IMR-90 (cell line): ENCODE data around the gene SURF4. TPM values are rescaled to one million over a fixed set of nuclear protein-coding genes. Genes with fewer than 3 reads are reported as not detected.
A peak's percentile ranks its signal among the peaks of the same experiment; 100 is the strongest.

Experiments used
- ATAC-seq: fragments of 200-7000 bp; cut with Tn5 transposase; 2 replicates; pipeline ENCODE4 v1.9.1; 2020; ENCODE audit warnings: low read depth, mild to moderate bottlenecking, moderate library complexity
- BruUV-seq: library from RNA; stranded (reverse); fragments of 400-500 nt; replicated peaks from 2 replicates; lab custom pipeline; 2021; lab: Mats Ljungman, UMichigan
- CTCF ChIA-PET: fragments of 300-600 bp; formaldehyde crosslinking; extraction: SDS; loops from one replicate; lab custom pipeline; 2021; ENCODE audit warnings: antibody characterized with exemption; lab: Yijun Ruan, JAX
- POLR2A ChIA-PET: fragments of 300-600 bp; sonication (Branson Sonifier 250); formaldehyde crosslinking; loops from one replicate; lab custom pipeline; 2022; ENCODE audit warnings: antibody characterized with exemption; ENCODE audit not compliant: unreplicated experiment; lab: Charles Lee
- DNase-seq: peaks from one replicate; pipeline ENCODE4 v3.0.0; 2013
- H2AFZ ChIP-seq: replicated peaks from 2 replicates; pipeline ENCODE3; 2013; ENCODE audit warnings: low read length, mild to moderate bottlenecking; ENCODE audit not compliant: poor library complexity
- H2AK5ac ChIP-seq: 2 replicates; pipeline ENCODE4 v1.6.1; 2013; ENCODE audit warnings: low read depth, low read length, inconsistent platforms
- H2AK9ac ChIP-seq: replicated peaks from 2 replicates; pipeline ENCODE3; 2013; ENCODE audit warnings: mild to moderate bottlenecking, low read depth, low read length, moderate library complexity; ENCODE audit not compliant: poor library complexity
- H2BK120ac ChIP-seq: 2 replicates; pipeline ENCODE4 v1.6.1; 2013; ENCODE audit warnings: low read depth, low read length, inconsistent platforms
- H2BK15ac ChIP-seq: 3 replicates; pipeline ENCODE4 v1.6.1; 2013; ENCODE audit warnings: low read depth, low read length, inconsistent platforms
- H2BK20ac ChIP-seq: 2 replicates; pipeline ENCODE4 v1.6.1; 2013; ENCODE audit warnings: low read depth, mild to moderate bottlenecking, inconsistent platforms, low read length, moderate library complexity
- H2BK5ac ChIP-seq: 2 replicates; pipeline ENCODE4 v1.6.1; 2013; ENCODE audit warnings: mild to moderate bottlenecking, low read depth, low read length, inconsistent platforms; ENCODE audit not compliant: poor library complexity, severe bottlenecking
- H3K14ac ChIP-seq: replicated peaks from 2 replicates; pipeline ENCODE4 v1.6.1; 2013; ENCODE audit warnings: low read depth, low read length, inconsistent platforms
- H3K18ac ChIP-seq: 2 replicates; pipeline ENCODE4 v1.6.1; 2013; ENCODE audit warnings: low read depth, low read length, control low read depth
- H3K23ac ChIP-seq: 2 replicates; pipeline ENCODE4 v1.6.1; 2013; ENCODE audit warnings: low read depth, low read length, inconsistent platforms
- H3K27ac ChIP-seq: 2 replicates; pipeline ENCODE4 v1.5.1; 2013; ENCODE audit warnings: mild to moderate bottlenecking, control low read depth, low read length; ENCODE audit not compliant: insufficient read depth
- H3K27me3 ChIP-seq: 2 replicates; pipeline ENCODE4 v1.6.1; 2013; ENCODE audit warnings: low read length; ENCODE audit not compliant: control insufficient read depth, insufficient read depth
- H3K36me3 ChIP-seq: 2 replicates; pipeline ENCODE4 v1.6.1; 2013; ENCODE audit warnings: low read length, mixed read lengths; ENCODE audit not compliant: control insufficient read depth, insufficient read depth
- H3K4ac ChIP-seq: 2 replicates; pipeline ENCODE4 v1.6.1; 2013; ENCODE audit warnings: low read depth, low read length, inconsistent platforms
- H3K4me1 ChIP-seq: 2 replicates; pipeline ENCODE4 v1.6.1; 2013; ENCODE audit warnings: low read length, mixed read lengths; ENCODE audit not compliant: control insufficient read depth, insufficient read depth
- H3K4me2 ChIP-seq: 2 replicates; pipeline ENCODE4 v1.6.1; 2013; ENCODE audit warnings: low read depth, mild to moderate bottlenecking, control low read depth, low read length, moderate library complexity
- H3K4me3 ChIP-seq: 2 replicates; pipeline ENCODE4 v1.5.1; 2013; ENCODE audit warnings: low read depth, mild to moderate bottlenecking, control low read depth, low read length, moderate library complexity; ENCODE audit not compliant: insufficient read depth
- H3K56ac ChIP-seq: 2 replicates; pipeline ENCODE4 v1.6.1; 2013; ENCODE audit warnings: low read length, inconsistent platforms; ENCODE audit not compliant: insufficient read depth; ENCODE audit errors: extremely low read depth
- H3K79me1 ChIP-seq, 2 experiments: 2 replicates each; pipeline ENCODE4 v1.6.1; 2013; ENCODE audit warnings: low read length in 2 of 2, inconsistent platforms in 1 of 2, low read depth in 1 of 2
- H3K9ac ChIP-seq: 2 replicates; pipeline ENCODE4 v1.6.1; 2013; ENCODE audit warnings: low read depth, low read length, control low read depth
- H3K9me1 ChIP-seq: 2 replicates; pipeline ENCODE4 v1.6.1; 2013; ENCODE audit warnings: low read length, inconsistent platforms; ENCODE audit not compliant: insufficient read depth
- H3K9me3 ChIP-seq: 2 replicates; pipeline ENCODE4 v1.6.1; 2013; ENCODE audit warnings: low read length; ENCODE audit not compliant: control insufficient read depth, insufficient read depth
- H4K20me1 ChIP-seq: 2 replicates; pipeline ENCODE4 v1.6.1; 2013; ENCODE audit warnings: low read length, inconsistent platforms; ENCODE audit not compliant: insufficient read depth
- H4K5ac ChIP-seq: 2 replicates; pipeline ENCODE4 v1.6.1; 2013; ENCODE audit warnings: mild to moderate bottlenecking, low read depth, low read length, control low read depth
- H4K8ac ChIP-seq, 2 experiments: 2 replicates each; pipeline ENCODE4 v1.6.1; 2013; ENCODE audit warnings: low read depth in 2 of 2, low read length in 2 of 2, control low read depth in 1 of 2, inconsistent platforms in 1 of 2
- H4K91ac ChIP-seq: 2 replicates; pipeline ENCODE4 v1.6.1; 2013; ENCODE audit warnings: low read depth, low read length, inconsistent platforms; ENCODE audit not compliant: insufficient read depth
- CTCF ChIP-seq: conservative IDR thresholded peaks from 2 replicates; pipeline ENCODE4 v1.5.1; 2012; ENCODE audit warnings: mild to moderate bottlenecking, low read depth, low read length, improper control_type of control experiment
- ELK1 ChIP-seq: fragments of 150-350 bp; IDR thresholded peaks from 2 replicates; pipeline ENCODE4 v1.6.1; 2016; ENCODE audit warnings: low read depth, mild to moderate bottlenecking, low read length, moderate library complexity, borderline replicate concordance
- MAZ ChIP-seq: IDR thresholded peaks from 2 replicates; pipeline ENCODE4 v1.6.1; 2012; ENCODE audit warnings: low read depth, mild to moderate bottlenecking, low read length, improper control_type of control experiment, moderate library complexity, borderline replicate concordance
- WGBS, 2 experiments: methylation state at CpG; one replicate each; pipeline versions ENCODE4 v1.1.5 to v1.1.7; 2013; ENCODE audit warnings: missing lambda C conversion rate in 2 of 2; ENCODE audit not compliant: insufficient read length in 1 of 2; ENCODE audit errors: extremely low coverage in 2 of 2; 5-methylcytosine and 5-hydroxymethylcytosine counted together
- dilution Hi-C: fragments of 300-500 bp; cut with HindIII; formaldehyde crosslinking; loops from one replicate; pipeline ENCODE4 v1.14.3; 2018; ENCODE audit warnings: low sequenced_read_pairs; ENCODE audit not compliant: unreplicated experiment
- in situ Hi-C: fragments of 300-500 bp; cut with MboI; formaldehyde crosslinking; loops from 3 replicates; pipeline ENCODE4 v1.14.3; 2019; ENCODE audit warnings: low sequenced_read_pairs, inconsistent platforms, mixed read lengths
- intact Hi-C: fragments of 100-400 bp; cut with micrococcal nuclease; formaldehyde crosslinking; loops from 2 replicates; pipeline ENCODE4 v1.10.0; 2022
- polyA plus RNA-seq, 3 experiments: library from polyadenylated mRNA; depleted of rRNA; stranded (reverse); fragments of >200 nt; gene quantifications; 2 replicates each; pipeline ENCODE4 v1.2.3, GENCODE V29; 2012; ENCODE audit warnings: low replicate concordance in 1 of 3
- total RNA-seq: library from RNA; depleted of rRNA; stranded (reverse); fragments of >200 nt; gene quantifications from 2 replicates; pipeline ENCODE4 v1.2.3, GENCODE V29; 2012

Gene SURF4
- total and polyA plus RNA-seq, 2 of the 4 experiments (the other 2 are of a cell fraction), result 307 to 532 TPM

GRCh38 chr9:133333011-133333410 lies 42.8 kb downstream of the SURF4 start:
- H4K91ac ChIP-seq, result no peak overlapping the region
- no peak overlapping the region for H2BK20ac ChIP-seq
- no peak overlapping the region for H3K4me2 ChIP-seq
- no peaks in the 10 kb centered on the region for H3K4me1 ChIP-seq
- ChIA-PET POLR2A (no interaction called here), CTCF (no interaction called here)
- WGBS, 2 experiments, result no CpG with 5 or more reads among the region's 11 CpGs
- peaks cover 35% of the 10 kb centered on the region for H3K36me3 ChIP-seq
- peaks cover 10% of the 10 kb centered on the region; the same call in 1 of the 2 replicates for H3K9me1 ChIP-seq
- H3K14ac ChIP-seq, result no peak overlapping the region
- dilution Hi-C loops (no loop called here), intact Hi-C loops (no loop called here), in situ Hi-C loops (no loop called here)
- H3K27ac ChIP-seq, result no peak overlapping the region
- H3K56ac ChIP-seq, result no peak overlapping the region
- peaks cover 17 to 34% of the 10 kb centered on the region in 2 experiments; a peak in 3 of 4 replicates for H3K79me1 ChIP-seq
- TF ChIP-seq CTCF (no peak), ELK1 (no peak), MAZ (no peak)
- no peak overlapping the region for H4K8ac ChIP-seq
- H4K20me1 ChIP-seq, result no peaks in the 10 kb centered on the region; the same call in 1 of the 2 replicates
- no peaks in the 10 kb centered on the region for H3K27me3 ChIP-seq
- H4K5ac ChIP-seq, result no peak overlapping the region
- ATAC-seq (no peak), DNase-seq (no peak)
- no peak overlapping the region for H3K18ac ChIP-seq
- H2AFZ ChIP-seq, result no peak overlapping the region
- no peak overlapping the region for H2BK120ac ChIP-seq
- no peak overlapping the region for H3K9ac ChIP-seq
- no peak overlapping the region for H3K4ac ChIP-seq
- H3K4me3 ChIP-seq, result no peak overlapping the region
- peak overlapping the region; percentile 7 for H2AK9ac ChIP-seq
- H2BK15ac ChIP-seq, result no peak overlapping the region
- no peak overlapping the region for H2BK5ac ChIP-seq
- no TSS peak for BruUV-seq
- no peaks in the 10 kb centered on the region for H3K9me3 ChIP-seq
- no peak overlapping the region for H3K23ac ChIP-seq
- no peak overlapping the region for H2AK5ac ChIP-seq
